HEK293 (cell line): ENCODE data around the gene GRID2.

Source experiments
- CTCF ChIA-PET: fragments of 350-600 bp; formaldehyde crosslinking; extraction: SDS; loops from one replicate; lab custom pipeline; 2021; ENCODE audit warnings: antibody characterized with exemption; lab: Yijun Ruan, JAX
- POLR2A ChIA-PET: fragments of 300-600 bp; formaldehyde crosslinking; extraction: SDS; loops from one replicate; lab custom pipeline; 2020; ENCODE audit warnings: antibody characterized with exemption, inconsistent platforms; lab: Yijun Ruan, JAX
- H3K27ac ChIP-seq: fragments of 200-500 bp; sonication (Bioruptor generic); 2 replicates; pipeline ENCODE4 v1.5.1; 2014; ENCODE audit warnings: low read depth, low read length, control low read depth, inconsistent platforms; ENCODE audit errors: extremely low read depth
- H3K36me3 ChIP-seq, 2 experiments: fragments of 200-500 bp in 1 of 2; sonication (Bioruptor generic) in 1 of 2; 1 replicate in 1 of 2; 2 replicates in 1 of 2; pipeline ENCODE4 v1.5.1; 2014 to 2017; ENCODE audit warnings: inconsistent platforms in 2 of 2, low read length in 2 of 2; ENCODE audit not compliant: control insufficient read depth in 2 of 2, insufficient read depth in 1 of 2
- H3K4me1 ChIP-seq: fragments of 200-500 bp; sonication (Bioruptor generic); 2 replicates; pipeline ENCODE4 v1.5.1; 2014; ENCODE audit warnings: mild to moderate bottlenecking, low read length, inconsistent platforms; ENCODE audit not compliant: control insufficient read depth, insufficient read depth
- H3K4me3 ChIP-seq: 2 replicates; pipeline ENCODE4 v1.5.1; 2011; ENCODE audit warnings: low read depth, mild to moderate bottlenecking, control low read depth, low read length, moderate library complexity
- H3K9me3 ChIP-seq: fragments of 200-500 bp; sonication (Bioruptor generic); 2 replicates; pipeline ENCODE4 v1.5.1; 2014; ENCODE audit warnings: low read depth, low read length, inconsistent platforms; ENCODE audit not compliant: control insufficient read depth, insufficient read depth
- AEBP2 ChIP-seq: fragments of 450-650 bp; formaldehyde crosslinking; IDR thresholded peaks from 2 replicates; pipeline ENCODE4 v1.5.1; 2016; ENCODE audit warnings: missing biosample characterization, missing genetic modification characterization, borderline replicate concordance
- REST ChIP-seq: fragments of 450-650 bp; formaldehyde crosslinking; IDR thresholded peaks from 2 replicates; pipeline ENCODE4 v1.5.1; 2016; ENCODE audit warnings: missing biosample characterization, missing genetic modification characterization
- SALL2 ChIP-seq: fragments of 450-650 bp; formaldehyde crosslinking; IDR thresholded peaks from 2 replicates; pipeline ENCODE4 v1.5.0; 2017; ENCODE audit warnings: missing biosample characterization, mild to moderate bottlenecking, missing genetic modification characterization, borderline replicate concordance
- SP2 ChIP-seq: fragments of 450-650 bp; formaldehyde crosslinking; IDR thresholded peaks from 2 replicates; pipeline ENCODE4 v1.5.1; 2016; ENCODE audit warnings: missing biosample characterization, missing genetic modification characterization
- ZBTB11 ChIP-seq: fragments of 450-650 bp; formaldehyde crosslinking; conservative IDR thresholded peaks from 2 replicates; pipeline ENCODE4 v1.5.1; 2016; ENCODE audit warnings: low read depth, missing biosample characterization, missing genetic modification characterization
- ZBTB49 ChIP-seq: fragments of 450-650 bp; formaldehyde crosslinking; IDR thresholded peaks from 2 replicates; pipeline ENCODE4 v1.5.1; 2016; ENCODE audit warnings: missing biosample characterization, missing genetic modification characterization, low read depth
- ZFP41 ChIP-seq: fragments of 450-650 bp; formaldehyde crosslinking; IDR thresholded peaks from 2 replicates; pipeline ENCODE4 v1.5.1; 2016; ENCODE audit warnings: missing biosample characterization, missing genetic modification characterization, borderline replicate concordance
- ZNF10 ChIP-seq: fragments of 450-650 bp; formaldehyde crosslinking; IDR thresholded peaks from 2 replicates; pipeline ENCODE4 v1.5.1; 2017; ENCODE audit warnings: missing biosample characterization, missing genetic modification characterization
- ZNF148 ChIP-seq: fragments of 450-650 bp; formaldehyde crosslinking; IDR thresholded peaks from 2 replicates; pipeline ENCODE4 v1.5.0; 2017; ENCODE audit warnings: missing biosample characterization, missing genetic modification characterization, borderline replicate concordance
- ZNF223 ChIP-seq: fragments of 450-650 bp; formaldehyde crosslinking; IDR thresholded peaks from 2 replicates; pipeline ENCODE4 v1.5.1; 2016; ENCODE audit warnings: missing biosample characterization, missing genetic modification characterization
- ZNF362 ChIP-seq: fragments of 450-650 bp; formaldehyde crosslinking; IDR thresholded peaks from 2 replicates; pipeline ENCODE4 v1.5.1; 2016; ENCODE audit warnings: missing biosample characterization, missing genetic modification characterization
- ZNF391 ChIP-seq: fragments of 450-650 bp; formaldehyde crosslinking; IDR thresholded peaks from 2 replicates; pipeline ENCODE4 v1.5.1; 2016; ENCODE audit warnings: low read depth, missing biosample characterization, missing genetic modification characterization, borderline replicate concordance
- ZNF394 ChIP-seq: fragments of 450-650 bp; formaldehyde crosslinking; IDR thresholded peaks from 2 replicates; pipeline ENCODE4 v1.5.1; 2016; ENCODE audit warnings: missing biosample characterization, missing genetic modification characterization, mild to moderate bottlenecking, moderate library complexity, borderline replicate concordance
- ZNF416 ChIP-seq: fragments of 450-650 bp; formaldehyde crosslinking; IDR thresholded peaks from 2 replicates; pipeline ENCODE4 v1.5.1; 2016; ENCODE audit warnings: missing biosample characterization, missing genetic modification characterization
- ZNF629 ChIP-seq: fragments of 450-650 bp; formaldehyde crosslinking; IDR thresholded peaks from 2 replicates; pipeline ENCODE4 v1.5.1; 2017; ENCODE audit warnings: missing biosample characterization, missing genetic modification characterization
- ZNF639 ChIP-seq: fragments of 450-650 bp; formaldehyde crosslinking; IDR thresholded peaks from 2 replicates; pipeline ENCODE4 v1.5.1; 2016; ENCODE audit warnings: missing biosample characterization, missing genetic modification characterization
- ZNF654 ChIP-seq: fragments of 450-650 bp; formaldehyde crosslinking; IDR thresholded peaks from 2 replicates; pipeline ENCODE4 v1.5.1; 2016; ENCODE audit warnings: low read depth, missing biosample characterization, missing genetic modification characterization
- ZNF660 ChIP-seq: fragments of 450-650 bp; IDR thresholded peaks from 2 replicates; pipeline ENCODE4 v1.5.1; 2018; ENCODE audit warnings: missing biosample characterization, mild to moderate bottlenecking, missing genetic modification characterization
- ZNF768 ChIP-seq: fragments of 450-650 bp; formaldehyde crosslinking; IDR thresholded peaks from 2 replicates; pipeline ENCODE4 v1.5.1; 2018; ENCODE audit warnings: missing biosample characterization, mild to moderate bottlenecking, missing genetic modification characterization

GRID2 gene

GRCh38 chr4:92599044-92599443 lies 295.3 kb downstream of the GRID2 start:
- H3K9me3 ChIP-seq = no peaks in the 10 kb centered on the region
- POLR2A ChIA-PET = no interaction called here
- TF ChIP-seq ZNF639 = no peak
- no peak for TF ChIP-seq REST (tag by site-specific recombination)
- no peak for TF ChIP-seq ZNF660 (tag by site-specific recombination)
- TF ChIP-seq AEBP2 = no peak
- TF ChIP-seq SP2 (tag by site-specific recombination) = no peak
- TF ChIP-seq ZNF148 (tag by site-specific recombination) = no peak
- no peak for TF ChIP-seq ZBTB11 (tag by site-specific recombination)
- no peak for TF ChIP-seq ZNF629
- no peak for TF ChIP-seq ZFP41 (tag by site-specific recombination)
- CTCF ChIA-PET = no interaction called here
- H3K4me3 ChIP-seq = no peak overlapping the region
- no peaks in the 10 kb centered on the region for H3K4me1 ChIP-seq
- H3K27ac ChIP-seq = no peak overlapping the region
- H3K36me3 ChIP-seq = no peaks in the 10 kb centered on the region

- no peaks in the 10 kb centered on the region for H3K4me1 ChIP-seq
- H3K27ac ChIP-seq = no peak overlapping the region
- no peaks in the 10 kb centered on the region for H3K36me3 ChIP-seq
- H3K4me3 ChIP-seq = no peak overlapping the region
- ChIA-PET CTCF (no interaction called here), POLR2A (no interaction called here)
- H3K9me3 ChIP-seq = no peaks in the 10 kb centered on the region
- TF ChIP-seq ZNF362 (tag by site-specific recombination) (no peak), ZNF768 (tag by site-specific recombination) (no peak), ZNF10 (no peak), ZNF654 (no peak), ZNF416 (tag by site-specific recombination) (no peak), SALL2 (tag by site-specific recombination) (no peak), ZNF223 (tag by site-specific recombination) (no peak), ZNF391 (tag by site-specific recombination) (no peak), ZNF394 (tag by site-specific recombination) (no peak), ZBTB49 (no peak)
These were observed 296.9 kb downstream of the GRID2 start for GRCh38 chr4:92600638-92601037.
